SIG-M5 treated with dmso at 0.1 percent for 504 hours (cell line): Measurements from ENCODE around the gene MPPED2.
A peak's percentile ranks its signal among the peaks of the same experiment; 100 is the strongest.

Source experiments
- DNase-seq: peaks from one replicate; lab custom pipeline; 2025; ENCODE audit not compliant: unreplicated experiment; lab: John Stamatoyannopoulos, UW

MPPED2 gene

DNA sequence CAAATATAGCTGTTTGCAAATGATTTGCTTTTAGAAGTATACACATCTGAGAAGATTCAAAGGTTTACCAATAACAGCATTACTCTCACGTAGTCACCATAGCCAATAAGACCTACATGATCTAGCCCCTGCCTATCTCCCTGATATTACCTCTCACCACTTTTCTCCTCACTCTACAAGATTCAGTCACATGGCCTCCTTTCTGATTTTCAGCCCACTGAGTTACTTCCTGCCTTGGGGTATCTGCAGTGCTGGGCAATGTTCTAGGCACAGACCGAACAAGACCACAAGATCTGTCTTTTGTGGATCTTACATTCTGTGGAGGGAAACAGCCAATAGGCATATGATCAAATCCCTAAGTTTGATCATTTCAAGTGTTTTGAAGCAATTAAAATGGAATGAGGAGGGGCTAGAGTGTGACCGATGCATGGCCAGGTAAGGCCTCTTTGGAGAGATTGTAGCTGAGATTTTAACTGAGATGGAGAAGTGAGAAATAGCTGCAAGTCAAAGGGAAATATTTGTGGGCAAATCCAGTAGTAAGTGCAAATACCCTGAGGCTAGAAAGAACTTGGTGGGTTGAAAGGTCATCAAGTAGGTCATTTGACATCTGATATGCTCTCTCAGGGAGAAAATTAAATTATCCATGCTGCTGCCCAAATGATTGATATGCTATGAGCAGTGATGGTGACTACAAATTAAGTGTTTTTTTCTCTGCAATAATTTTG is 220.2 kb downstream of the MPPED2 start:
- no peak for DNase-seq

DNA sequence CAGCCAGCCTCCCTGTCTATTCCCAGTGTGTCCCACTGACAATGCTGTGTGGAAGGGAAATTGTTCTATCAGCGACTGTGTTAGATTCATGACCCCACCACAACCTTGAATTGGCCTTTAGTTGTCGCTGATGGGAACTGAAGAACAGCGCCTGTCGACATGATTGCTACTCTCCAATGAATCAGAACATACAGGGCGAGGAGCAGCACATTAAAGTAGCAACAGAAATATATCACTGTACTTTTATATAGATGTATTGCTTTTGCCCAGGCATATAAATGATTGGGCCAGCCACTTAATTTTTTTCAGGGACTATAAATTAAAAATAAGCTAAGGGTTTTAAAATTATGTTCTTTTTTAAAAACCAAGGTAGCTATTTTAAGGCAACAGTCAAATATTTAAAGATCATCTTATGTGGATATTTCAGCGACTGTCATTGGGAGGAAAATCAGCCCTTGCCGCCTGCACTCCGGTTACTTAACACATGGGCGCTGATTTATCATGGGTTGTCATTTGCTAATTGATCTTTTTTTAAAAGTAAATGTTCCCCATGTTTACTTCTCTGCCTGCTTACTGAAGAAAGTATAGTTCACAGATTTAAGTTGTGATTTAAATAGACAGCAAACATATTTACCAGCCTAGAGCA is 221.2 kb downstream of the MPPED2 start:
- DNase-seq: no peak

DNA sequence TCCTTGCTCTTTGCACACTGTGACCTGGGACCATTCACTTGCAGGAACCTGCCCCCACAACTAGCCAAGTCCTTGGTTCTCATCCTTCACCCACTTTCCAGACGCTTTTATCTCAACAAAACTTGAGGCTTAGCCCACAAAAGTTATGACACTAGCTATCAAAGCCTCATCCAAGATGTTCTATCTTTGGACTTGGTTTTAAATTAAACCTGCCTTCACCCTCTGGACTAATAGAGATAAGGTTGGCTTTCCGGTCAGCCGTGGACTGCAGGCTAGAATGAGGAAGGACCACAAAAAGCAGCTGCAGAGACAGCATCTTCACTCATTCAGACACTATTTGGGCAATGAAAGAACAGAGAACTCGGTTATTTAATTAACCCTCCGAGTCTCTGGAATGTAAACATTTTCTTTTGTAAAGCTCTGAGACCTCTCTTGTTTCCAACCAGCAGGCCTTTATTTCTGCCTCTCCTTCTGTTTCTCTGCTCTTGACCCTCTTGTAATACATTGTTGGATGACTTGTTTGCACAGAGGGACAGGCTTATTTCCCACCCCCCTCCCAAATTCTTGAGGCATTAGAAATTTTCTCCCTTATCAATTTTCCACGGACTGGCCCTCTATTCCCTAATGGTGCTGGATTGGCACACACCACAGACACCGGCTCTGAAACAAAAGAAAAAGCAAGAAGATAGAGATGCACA is 221.9 kb downstream of the MPPED2 start:
- DNase-seq: no peak

DNA sequence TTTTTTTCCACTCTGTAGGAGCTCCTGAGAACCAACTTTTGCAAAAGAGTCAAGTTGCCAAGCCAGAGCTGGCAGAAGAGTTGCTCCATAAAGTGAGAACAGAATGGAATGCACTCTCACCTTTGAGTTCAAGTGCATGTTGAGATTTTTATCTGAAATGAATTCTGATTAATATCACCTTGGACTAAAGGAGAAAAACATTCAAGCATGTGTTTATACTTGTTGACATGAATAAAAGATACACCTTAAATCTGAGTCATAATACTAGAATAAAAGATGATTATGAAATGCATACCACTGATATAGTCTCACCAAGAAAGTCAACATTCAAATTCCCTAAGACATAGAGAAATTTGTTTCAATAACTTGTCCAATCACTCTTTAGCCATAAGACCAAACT is 225.4 kb downstream of the MPPED2 start:
- DNase-seq: peak; percentile 6
